ENCODE results near the gene TIA1.
A peak's percentile ranks its signal among the peaks of the same experiment; 100 is the strongest.
"Not testable (repeated sequence)": the region's sequence is repeated elsewhere in the genome, so short reads cannot be mapped to it uniquely, and the experiment has no call there.

The TIA1 gene

GRCh38 chr2:70223305-70223704 is 25.1 kb downstream of the TIA1 start:
- not testable (repeated sequence) for DNase-seq

DNA sequence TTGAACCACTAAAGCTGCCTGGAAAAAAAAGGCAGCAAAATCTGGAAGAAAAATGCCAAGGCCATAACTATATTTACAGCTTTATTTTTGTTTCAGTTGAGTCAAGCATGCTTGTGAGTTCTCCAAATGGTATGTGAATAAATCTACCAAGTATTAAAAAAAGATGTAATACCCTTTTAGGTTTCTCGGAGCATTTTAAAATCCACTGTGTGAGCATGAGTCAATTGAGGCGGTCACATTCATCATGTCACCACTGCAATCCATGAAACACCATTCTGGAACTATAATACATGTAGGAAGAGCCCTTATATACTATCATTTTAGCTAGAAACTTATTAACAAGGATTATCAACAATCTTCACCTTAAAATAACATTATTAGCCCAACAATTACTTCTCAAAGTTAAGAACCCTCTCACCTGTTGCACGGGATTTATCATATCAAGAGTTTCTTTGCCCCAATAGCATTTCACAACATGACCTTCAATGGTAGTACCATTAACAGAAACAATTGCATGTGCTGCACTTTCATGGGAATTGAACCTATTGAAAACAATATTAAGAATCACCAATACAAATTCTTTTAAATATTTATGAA is 33.4 kb downstream of the TIA1 start:
- DNase-seq, result no peak

DNA sequence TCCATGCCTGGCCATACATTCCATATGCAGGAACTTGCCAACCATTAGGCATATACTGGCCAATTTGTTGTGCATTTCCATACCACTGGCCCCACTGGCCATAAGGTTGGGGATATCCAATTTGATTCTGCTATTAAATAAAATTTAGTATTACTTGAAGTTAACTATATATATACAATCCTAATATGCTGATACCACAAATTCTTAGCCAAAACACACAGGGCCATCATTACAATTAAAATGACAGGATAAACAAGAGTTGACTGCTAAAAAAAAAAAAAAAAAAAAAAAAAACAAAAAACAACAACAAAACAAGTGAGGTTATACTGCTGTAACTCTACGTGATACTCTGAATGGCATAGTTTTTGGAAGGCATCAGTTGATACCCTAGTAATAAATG is 34.1 kb downstream of the TIA1 start:
- no peak for DNase-seq

GRCh38 chr2:70212298-70212932 is 36.0 kb downstream of the TIA1 start:
- no peak for DNase-seq

DNA sequence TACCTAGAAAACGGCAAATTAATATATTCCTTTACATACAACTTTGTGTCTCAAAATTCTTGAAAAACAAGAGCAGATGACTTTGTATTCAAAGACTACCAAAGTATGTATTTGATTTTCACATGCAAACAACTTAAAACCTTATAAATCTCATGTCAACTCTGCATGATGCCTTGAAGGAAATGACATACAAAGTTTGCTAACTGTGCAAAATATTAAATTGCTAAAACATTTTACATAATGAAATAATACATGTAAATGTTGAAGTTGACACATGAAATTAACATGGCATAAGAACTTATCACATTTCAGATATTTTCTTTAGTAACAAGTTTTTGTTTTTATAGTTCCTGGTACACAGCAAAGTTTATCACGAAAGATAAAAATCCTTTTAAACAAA is 36.8 kb downstream of the TIA1 start:
- no peak for DNase-seq

GRCh38 chr2:70204452-70204851 is 44.0 kb downstream of the TIA1 start:
- no peak for DNase-seq

GRCh38 chr2:70203086-70203485 is 45.3 kb downstream of the TIA1 start:
- no peak for DNase-seq

GRCh38 chr2:70202236-70202806 is 46.1 kb downstream of the TIA1 start:
- DNase-seq, result no peak

DNA sequence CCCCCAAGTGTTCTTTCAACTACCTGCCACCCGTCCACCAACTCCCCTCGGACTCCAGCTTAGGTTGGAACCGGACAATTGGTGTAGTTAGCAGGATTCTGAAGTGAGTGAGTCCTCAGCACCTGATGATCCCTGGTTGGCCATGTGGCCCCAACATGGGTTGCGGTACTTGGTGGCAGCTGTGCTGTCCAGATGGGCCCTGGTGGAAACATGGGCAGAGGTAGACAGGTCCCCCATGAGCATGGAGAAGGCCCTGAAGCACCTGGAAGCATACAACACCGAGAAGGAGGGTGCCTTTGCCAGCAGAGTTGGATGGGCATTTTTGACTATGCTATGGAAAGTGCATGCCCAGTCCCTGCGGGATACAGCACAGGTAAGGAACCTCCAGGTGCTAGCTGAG is 46.6 kb downstream of the TIA1 start:
- DNase-seq, result no peak

DNA sequence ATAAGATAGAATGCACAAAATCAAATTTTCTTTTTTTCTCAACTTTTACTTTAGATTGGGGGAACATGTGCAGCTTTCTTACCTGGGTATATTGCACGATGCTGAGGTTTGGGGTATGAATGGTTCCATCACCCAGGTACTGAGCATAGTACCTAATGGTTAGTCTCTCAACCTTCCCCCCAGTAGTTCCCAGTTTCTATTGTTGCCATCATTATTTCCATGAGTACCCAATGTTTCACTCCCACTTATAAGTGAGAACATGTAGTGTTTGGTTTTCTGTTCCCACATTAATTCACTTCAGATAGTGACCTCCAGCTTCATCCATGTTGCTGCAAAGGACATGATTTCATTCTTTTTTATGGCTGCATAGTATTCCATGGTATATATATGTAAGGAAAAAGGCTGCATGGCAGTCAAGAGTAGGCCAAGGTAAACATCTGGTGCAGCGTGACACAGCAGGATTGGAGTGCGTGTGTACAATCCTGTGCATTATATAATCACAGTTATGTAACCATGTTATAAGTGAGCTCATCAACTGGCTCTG is 47.1 kb downstream of the TIA1 start:
- DNase-seq, result no peak

GRCh38 chr2:70199320-70199864 is 49.0 kb downstream of the TIA1 start:
- no peak for DNase-seq

DNA sequence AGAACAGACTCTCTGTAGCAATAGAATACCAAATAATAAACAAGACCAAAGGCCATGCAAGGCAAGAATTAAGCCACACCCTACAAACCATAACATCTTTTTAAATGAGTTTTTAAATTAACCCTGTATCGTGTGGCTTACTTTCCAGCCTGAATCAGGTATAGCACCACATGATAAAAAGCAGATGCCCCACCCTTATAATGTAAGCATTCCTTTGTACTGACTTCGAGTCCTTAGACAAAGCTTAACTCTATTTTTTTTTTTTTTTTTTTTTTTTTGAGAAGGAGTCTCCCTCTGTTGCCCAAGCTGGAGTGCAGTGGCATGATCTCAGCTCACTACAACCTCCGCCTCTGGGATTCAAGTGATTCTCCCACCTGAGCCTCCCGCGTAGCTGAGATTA is 55.9 kb downstream of the TIA1 start:
- no peak for DNase-seq

DNA sequence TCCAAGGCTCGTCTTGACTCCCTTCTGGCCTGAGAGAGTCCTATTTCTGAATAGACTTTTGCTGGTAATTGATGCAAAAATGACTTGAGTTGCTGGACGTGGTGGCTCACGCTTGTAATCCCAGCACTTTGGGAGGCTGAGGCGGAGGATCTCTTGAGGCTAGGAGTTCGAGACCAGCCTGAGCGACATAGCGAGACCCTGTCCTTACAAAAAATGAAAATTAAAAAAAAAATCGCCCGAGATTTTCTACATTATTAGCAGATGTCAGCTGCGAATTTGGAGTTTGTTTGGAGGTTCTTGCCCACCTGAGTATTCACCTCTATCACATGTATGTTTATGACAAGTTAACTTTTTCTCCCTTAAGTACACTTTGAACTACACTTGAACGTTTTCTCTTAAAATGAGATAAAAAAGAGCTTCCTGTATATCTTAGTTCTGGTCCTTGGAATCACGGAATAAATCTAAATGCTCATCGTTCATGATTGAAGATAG is 57.1 kb downstream of the TIA1 start:
- DNase-seq, result no peak

- DNase-seq, result peak; percentile 54 to 100 (median 97)
Measured at GRCh38 chr2:70190418-70191243, 57.8 kb downstream of the TIA1 start, which contains the start of gene C2orf42. C2orf42 (minus strand) TSS chr2:70191019; CDS start chr2:70181985, 9,034 bp downstream.

- no peak for DNase-seq
Measured at GRCh38 chr2:70188460-70188859, 60.0 kb downstream of the TIA1 start.

GRCh38 chr2:70187170-70187569 is 61.3 kb downstream of the TIA1 start:
- not testable (repeated sequence) for DNase-seq

DNA sequence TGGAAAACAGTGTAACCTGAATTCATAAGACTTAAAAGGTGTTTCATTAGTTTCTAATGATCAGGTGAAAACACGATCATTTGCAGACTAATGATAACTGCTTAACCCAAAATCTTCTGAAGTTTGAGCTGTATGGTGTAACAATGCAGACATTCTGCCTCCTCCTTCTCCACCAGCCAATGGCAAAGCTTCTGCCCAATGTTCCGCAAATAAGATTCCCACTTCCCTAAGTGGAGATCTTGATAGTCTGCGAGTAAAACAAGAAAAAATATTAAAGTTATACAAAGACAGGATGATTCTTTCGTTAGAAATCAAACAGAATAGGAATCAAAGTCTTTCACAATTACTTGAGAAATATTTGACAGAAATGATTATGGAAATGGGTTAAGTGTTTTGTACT is 65.7 kb downstream of the TIA1 start:
- DNase-seq, result no peak

GRCh38 chr2:70181363-70181956 is 67.0 kb downstream of the TIA1 start:
- DNase-seq, result no peak

GRCh38 chr2:70173520-70173919 is 74.9 kb downstream of the TIA1 start:
- no peak for DNase-seq

- not testable (repeated sequence) for DNase-seq
Measured at GRCh38 chr2:70169654-70170245, 78.7 kb downstream of the TIA1 start.

Data from nucleus accumbens (tissue), 56 donors.